ENCODE measurements around the gene WDPCP. TPM values are rescaled to one million over a fixed set of nuclear protein-coding genes. Genes with fewer than 3 reads are reported as not detected.
"Not testable (repeated sequence)": the region's sequence is repeated elsewhere in the genome, so short reads cannot be mapped to it uniquely, and the experiment has no call there.

The WDPCP gene
- total RNA-seq, 2 donors from 2014 or later, result 8.4 to 12.6 TPM

DNA sequence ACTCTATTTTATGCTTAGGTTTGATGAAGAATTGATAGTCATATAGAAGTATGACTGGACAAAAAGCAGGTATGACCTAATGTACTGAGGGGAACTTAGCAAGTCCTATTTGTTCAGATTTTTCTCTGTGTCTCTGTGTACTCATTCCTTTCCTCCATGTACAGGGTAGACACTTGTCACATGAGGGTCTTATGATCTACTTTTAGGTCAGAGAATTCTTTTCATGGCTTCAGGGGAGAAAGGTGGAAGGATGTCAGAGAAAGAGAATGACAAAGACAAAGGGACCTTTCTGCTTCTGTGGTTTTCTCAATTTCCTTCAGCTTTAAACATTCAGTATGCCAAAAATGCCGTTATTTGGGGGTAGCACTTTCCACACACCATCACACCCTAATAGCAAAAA is 181.6 kb downstream of the WDPCP start:
- no peak overlapping the region for H3K4me3 ChIP-seq
- intact Hi-C loops (cut with DNase I), result no loop called here
- H3K27me3 ChIP-seq (replicated peaks; ENCODE audit: insufficient read depth), result no peaks in the 10 kb centered on the region
- no peaks in the 10 kb centered on the region for H3K36me3 ChIP-seq
- 90% methylated on average over 1 of the region's 1 CpG for WGBS
- no peaks in the 10 kb centered on the region for H3K9me3 ChIP-seq
- no peak for DNase-seq (ENCODE audit: low spot score)
- no peak for TF ChIP-seq POLR2A (IDR thresholded peaks at IDR 0.05)
- TF ChIP-seq, protein P1, sequence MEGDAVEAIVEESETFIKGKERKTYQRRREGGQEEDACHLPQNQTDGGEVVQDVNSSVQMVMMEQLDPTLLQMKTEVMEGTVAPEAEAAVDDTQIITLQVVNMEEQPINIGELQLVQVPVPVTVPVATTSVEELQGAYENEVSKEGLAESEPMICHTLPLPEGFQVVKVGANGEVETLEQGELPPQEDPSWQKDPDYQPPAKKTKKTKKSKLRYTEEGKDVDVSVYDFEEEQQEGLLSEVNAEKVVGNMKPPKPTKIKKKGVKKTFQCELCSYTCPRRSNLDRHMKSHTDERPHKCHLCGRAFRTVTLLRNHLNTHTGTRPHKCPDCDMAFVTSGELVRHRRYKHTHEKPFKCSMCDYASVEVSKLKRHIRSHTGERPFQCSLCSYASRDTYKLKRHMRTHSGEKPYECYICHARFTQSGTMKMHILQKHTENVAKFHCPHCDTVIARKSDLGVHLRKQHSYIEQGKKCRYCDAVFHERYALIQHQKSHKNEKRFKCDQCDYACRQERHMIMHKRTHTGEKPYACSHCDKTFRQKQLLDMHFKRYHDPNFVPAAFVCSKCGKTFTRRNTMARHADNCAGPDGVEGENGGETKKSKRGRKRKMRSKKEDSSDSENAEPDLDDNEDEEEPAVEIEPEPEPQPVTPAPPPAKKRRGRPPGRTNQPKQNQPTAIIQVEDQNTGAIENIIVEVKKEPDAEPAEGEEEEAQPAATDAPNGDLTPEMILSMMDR (IDR thresholded peaks at IDR 0.05), result no peak
- no peak for TF ChIP-seq POLR2AphosphoS5 (IDR thresholded peaks at IDR 0.05)
- no peaks in the 10 kb centered on the region for H3K4me1 ChIP-seq (replicated peaks)
- no peak overlapping the region for H3K27ac ChIP-seq

- intact Hi-C loops (cut with DNase I), result no loop called here
- Histone ChIP-seq H3K4me3 (no peak overlapping the region), H3K36me3 (no peaks in the 10 kb centered on the region), H3K27ac (no peak overlapping the region), H3K4me1 (replicated peaks) (no peaks in the 10 kb centered on the region), H3K9me3 (no peaks in the 10 kb centered on the region), H3K27me3 (replicated peaks; ENCODE audit: insufficient read depth) (no peaks in the 10 kb centered on the region)
- DNase-seq (ENCODE audit: low spot score), result no peak
- TF ChIP-seq POLR2A (IDR thresholded peaks at IDR 0.05), result no peak
- no peak for TF ChIP-seq POLR2AphosphoS5 (IDR thresholded peaks at IDR 0.05)
- TF ChIP-seq, protein P1 (IDR thresholded peaks at IDR 0.05), result no peak
These were observed 184.5 kb downstream of the WDPCP start for GRCh38 chr2:63403820-63404219.

- DNase-seq (ENCODE audit: low spot score); H3K36me3 ChIP-seq; H3K4me3 ChIP-seq; H3K9me3 ChIP-seq; H3K4me1 ChIP-seq (replicated peaks); H3K27me3 ChIP-seq (replicated peaks; ENCODE audit: insufficient read depth); H3K27ac ChIP-seq; intact Hi-C loops (cut with DNase I): not testable (repeated sequence)
- WGBS, result 100% methylated on average over 3 of the region's 3 CpGs
These were observed 185.4 kb downstream of the WDPCP start for GRCh38 chr2:63402889-63403288.

- TF ChIP-seq, protein P1 (IDR thresholded peaks at IDR 0.05), result no peak
- TF ChIP-seq POLR2AphosphoS5 (IDR thresholded peaks at IDR 0.05), result no peak
- TF ChIP-seq POLR2A (IDR thresholded peaks at IDR 0.05), result no peak
- Histone ChIP-seq H3K36me3 (no peaks in the 10 kb centered on the region), H3K4me3 (no peak overlapping the region), H3K27me3 (replicated peaks; ENCODE audit: insufficient read depth) (no peaks in the 10 kb centered on the region), H3K27ac (no peak overlapping the region), H3K4me1 (replicated peaks) (no peaks in the 10 kb centered on the region), H3K9me3 (no peaks in the 10 kb centered on the region)
- intact Hi-C loops (cut with DNase I), result no loop called here
- no peak for DNase-seq (ENCODE audit: low spot score)
These were observed 189.1 kb downstream of the WDPCP start for GRCh38 chr2:63399156-63399555.

- no peaks in the 10 kb centered on the region for H3K27me3 ChIP-seq (replicated peaks; ENCODE audit: insufficient read depth)
- no peaks in the 10 kb centered on the region for H3K4me1 ChIP-seq (replicated peaks)
- 40% methylated on average over 4 of the region's 4 CpGs for WGBS
- intact Hi-C loops (cut with DNase I), result no loop called here
- no peaks in the 10 kb centered on the region for H3K36me3 ChIP-seq
- H3K4me3 ChIP-seq, result no peak overlapping the region
- TF ChIP-seq POLR2A (IDR thresholded peaks at IDR 0.05) (no peak), POLR2AphosphoS5 (IDR thresholded peaks at IDR 0.05) (no peak)
- TF ChIP-seq, protein P1 (IDR thresholded peaks at IDR 0.05), result no peak
- DNase-seq (ENCODE audit: low spot score), result no peak
- no peaks in the 10 kb centered on the region for H3K9me3 ChIP-seq
- no peak overlapping the region for H3K27ac ChIP-seq
These were observed 208.8 kb downstream of the WDPCP start for GRCh38 chr2:63379451-63379850.
